Effector memory CD4-positive, alpha-beta T cell (primary cell): ENCODE results near the gene POLE2.
"Not testable (repeated sequence)": the region's sequence is repeated elsewhere in the genome, so short reads cannot be mapped to it uniquely, and the experiment has no call there.

Source experiments
- DNase-seq, 3 donors: peaks; one replicate each; pipeline ENCODE4 v3.0.0-alpha.2; 2020
- H3K27ac ChIP-seq: 2 replicates; pipeline ENCODE4 v1.7.0; 2013; ENCODE audit warnings: mild to moderate bottlenecking, low read length, moderate library complexity; ENCODE audit not compliant: insufficient read depth, poor library complexity, severe bottlenecking
- H3K27me3 ChIP-seq: replicated peaks from 2 replicates; pipeline ENCODE4 v1.7.0; 2013; ENCODE audit warnings: mild to moderate bottlenecking, low read length; ENCODE audit not compliant: insufficient read depth, control insufficient read depth, poor library complexity, severe bottlenecking
- H3K36me3 ChIP-seq: 2 replicates; pipeline ENCODE4 v1.7.0; 2013; ENCODE audit warnings: mild to moderate bottlenecking, low read length, moderate library complexity; ENCODE audit not compliant: control insufficient read depth, insufficient read depth
- H3K4me1 ChIP-seq: 2 replicates; pipeline ENCODE4 v1.7.0; 2013; ENCODE audit warnings: low read length, mild to moderate bottlenecking; ENCODE audit not compliant: control insufficient read depth, insufficient read depth, poor library complexity, severe bottlenecking
- H3K4me3 ChIP-seq: 2 replicates; pipeline ENCODE4 v1.7.0; 2013; ENCODE audit warnings: low read length, low read depth, mild to moderate bottlenecking; ENCODE audit not compliant: insufficient read depth, poor library complexity, severe bottlenecking
- H3K9me3 ChIP-seq: 2 replicates; pipeline ENCODE4 v1.7.0; 2013; ENCODE audit warnings: mild to moderate bottlenecking, low read length, moderate library complexity; ENCODE audit not compliant: control insufficient read depth
- total RNA-seq, 3 donors: gene quantifications; one replicate each; lab custom pipeline; 2026; lab: John Stamatoyannopoulos, UW

POLE2 gene
- 0.87 to 1.6 (median 0.97) reads per million in 3 donors for total RNA-seq

DNA sequence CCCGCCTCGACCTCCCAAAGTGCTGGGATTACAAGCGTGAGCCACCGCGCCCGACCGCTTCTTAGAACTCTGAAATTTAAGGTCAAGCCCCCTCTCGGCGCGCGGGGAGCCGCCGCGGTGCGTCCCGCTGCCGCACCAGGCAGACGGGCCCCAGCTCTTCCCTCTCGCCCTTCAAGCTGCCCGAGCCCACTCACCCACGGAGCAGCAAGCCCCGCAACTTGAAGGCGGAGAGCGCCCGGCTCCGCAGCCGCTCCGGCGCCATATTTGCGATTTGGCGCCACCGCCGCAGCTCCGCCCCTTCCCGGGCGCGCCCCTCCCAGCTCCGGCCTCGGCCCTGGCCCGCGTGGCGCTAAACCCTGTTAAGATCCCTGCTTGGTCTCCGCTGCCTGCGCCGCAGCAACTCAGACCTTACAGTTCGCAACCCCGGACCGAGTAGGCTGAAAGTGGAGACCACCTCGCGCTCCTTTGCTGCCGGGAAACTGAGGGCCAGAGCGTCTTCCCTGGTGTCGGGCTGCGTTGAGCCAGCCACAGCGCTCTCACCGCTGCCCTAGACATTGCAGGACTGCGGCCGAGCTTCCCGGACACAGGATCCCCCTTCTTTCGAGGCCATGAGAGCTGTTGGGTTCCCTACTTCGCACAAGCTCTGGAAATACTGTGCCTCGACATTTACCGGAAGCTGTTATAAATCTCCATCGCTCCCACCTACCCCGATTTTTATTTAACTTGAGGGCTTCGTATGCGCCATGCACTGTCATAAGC is at the start of gene POLE2:
Gene POLE2, minus strand, starts transcription at position 273 of the 759 bp plus-strand sequence. Its CDS starts 11 bp downstream, at position 262.
- Histone ChIP-seq H3K4me1 (peaks cover 2% of the 10 kb centered on the region), H3K4me3 (peak within 1 kb of the TSS; percentile 80), H3K27ac (peak within 1 kb of the TSS; percentile 54), H3K9me3 (no peaks in the 10 kb centered on the region), H3K27me3 (no peaks in the 10 kb centered on the region), H3K36me3 (no peaks in the 10 kb centered on the region)
- DNase-seq: peak; percentile 39 to 59 (median 52)

- not testable (repeated sequence) for H3K9me3 ChIP-seq, H3K27me3 ChIP-seq, DNase-seq, H3K27ac ChIP-seq, H3K36me3 ChIP-seq, H3K4me1 ChIP-seq, H3K4me3 ChIP-seq
Observed at GRCh38 chr14:49735669-49736068, 47.7 kb upstream of the POLE2 start.

- no peaks in the 10 kb centered on the region for H3K4me1 ChIP-seq
- no peak overlapping the region for H3K4me3 ChIP-seq
- no peaks in the 10 kb centered on the region for H3K9me3 ChIP-seq
- no peaks in the 10 kb centered on the region for H3K36me3 ChIP-seq
- H3K27me3 ChIP-seq: no peaks in the 10 kb centered on the region
- no peak for DNase-seq
- H3K27ac ChIP-seq: no peak overlapping the region
Observed at GRCh38 chr14:49733836-49734235, 45.8 kb upstream of the POLE2 start.

- H3K9me3 ChIP-seq: no peaks in the 10 kb centered on the region
Observed at GRCh38 chr14:49732896-49733295, 44.9 kb upstream of the POLE2 start.

DNA sequence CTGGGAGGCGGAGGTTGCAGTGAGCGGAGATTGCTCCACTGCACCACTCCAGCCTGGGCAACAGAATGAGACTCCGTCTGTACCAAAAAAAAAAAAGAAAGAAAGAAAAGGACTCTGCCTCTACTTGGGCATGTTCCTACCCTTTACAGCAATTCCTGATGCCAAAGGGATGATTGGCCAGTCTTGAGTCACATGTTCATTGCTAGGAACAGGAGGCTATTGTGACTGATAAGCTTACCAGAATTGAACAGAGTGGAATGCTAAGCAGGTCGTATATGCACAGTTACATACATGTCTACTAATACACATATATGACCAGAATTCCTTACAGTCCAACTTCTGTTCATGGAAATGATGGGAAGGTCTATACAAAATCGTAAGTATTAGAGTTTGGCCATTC is 39.2 kb upstream of the POLE2 start:
- H3K4me3 ChIP-seq: no peak overlapping the region
- H3K4me1 ChIP-seq: no peaks in the 10 kb centered on the region
- H3K36me3 ChIP-seq: peaks cover 11% of the 10 kb centered on the region
- no peak for DNase-seq
- H3K27me3 ChIP-seq: no peaks in the 10 kb centered on the region
- no peaks in the 10 kb centered on the region for H3K9me3 ChIP-seq
- no peak overlapping the region for H3K27ac ChIP-seq

More at GRCh38 chr14:49732896-49733295, 44.9 kb upstream of the POLE2 start:
- H3K36me3 ChIP-seq: no peaks in the 10 kb centered on the region
- no peak for DNase-seq
- H3K27ac ChIP-seq: no peak overlapping the region
- H3K4me3 ChIP-seq: no peak overlapping the region
- H3K4me1 ChIP-seq: no peaks in the 10 kb centered on the region
- no peaks in the 10 kb centered on the region for H3K27me3 ChIP-seq

- not testable (repeated sequence) for H3K4me1 ChIP-seq, H3K4me3 ChIP-seq, DNase-seq, H3K27ac ChIP-seq, H3K9me3 ChIP-seq, H3K27me3 ChIP-seq
- peaks cover 15% of the 10 kb centered on the region for H3K36me3 ChIP-seq
Observed at GRCh38 chr14:49721733-49722435, 33.9 kb upstream of the POLE2 start.

DNA sequence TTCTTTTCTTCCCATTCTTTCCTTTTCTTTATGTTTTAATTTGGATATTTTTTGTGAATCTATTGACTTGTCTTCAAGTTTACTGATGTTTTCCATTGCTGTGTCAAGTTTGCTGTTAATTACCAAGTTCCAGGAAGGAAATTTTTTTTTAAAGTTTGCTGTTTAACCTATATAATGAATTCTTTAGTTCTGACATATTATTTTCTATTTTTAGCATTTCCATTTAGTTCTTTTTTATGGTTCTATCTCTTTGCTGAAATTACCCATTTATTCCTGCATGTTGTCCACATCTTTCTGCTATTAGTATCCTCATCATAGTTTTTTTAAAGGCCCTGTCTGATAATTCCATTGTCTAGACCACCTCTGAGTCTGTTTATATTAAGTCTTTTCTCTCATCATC is 32.7 kb upstream of the POLE2 start:
- DNase-seq: no peak
- H3K4me3 ChIP-seq: no peak overlapping the region
- no peaks in the 10 kb centered on the region for H3K27me3 ChIP-seq
- H3K27ac ChIP-seq: no peak overlapping the region
- no peaks in the 10 kb centered on the region for H3K4me1 ChIP-seq
- peaks cover 8% of the 10 kb centered on the region for H3K36me3 ChIP-seq
- no peaks in the 10 kb centered on the region for H3K9me3 ChIP-seq

- H3K27me3 ChIP-seq, H3K27ac ChIP-seq, H3K4me1 ChIP-seq, DNase-seq, H3K36me3 ChIP-seq, H3K9me3 ChIP-seq, H3K4me3 ChIP-seq: not testable (repeated sequence)
Observed at GRCh38 chr14:49710993-49711392, 23.0 kb upstream of the POLE2 start.

- not testable (repeated sequence) for DNase-seq, H3K27ac ChIP-seq, H3K36me3 ChIP-seq, H3K4me1 ChIP-seq, H3K9me3 ChIP-seq, H3K4me3 ChIP-seq, H3K27me3 ChIP-seq
Observed at GRCh38 chr14:49704471-49704870, 16.5 kb upstream of the POLE2 start.

- no peak for DNase-seq
- Histone ChIP-seq H3K27me3 (no peaks in the 10 kb centered on the region), H3K27ac (no peak overlapping the region), H3K9me3 (no peaks in the 10 kb centered on the region), H3K4me3 (no peak overlapping the region), H3K4me1 (no peaks in the 10 kb centered on the region), H3K36me3 (peaks cover 3% of the 10 kb centered on the region)
Observed at GRCh38 chr14:49703965-49704364, 16.0 kb upstream of the POLE2 start.
